Endothelial cell of umbilical vein (primary cell): ENCODE data around the gene MICAL3. TPM values are rescaled to one million over a fixed set of nuclear protein-coding genes. Genes with fewer than 3 reads are reported as not detected.

Experiments used
- BruUV-seq: library from RNA; stranded (reverse); fragments of 400-500 nt; replicated peaks from 2 replicates; lab custom pipeline; 2021; lab: Mats Ljungman, UMichigan
- CTCF ChIA-PET: fragments of 300-600, 350-600 bp; sonication (Branson Sonifier 250); formaldehyde crosslinking; loops from one replicate; lab custom pipeline; 2021; ENCODE audit warnings: antibody characterized with exemption, inconsistent platforms; lab: Charles Lee
- POLR2A ChIA-PET: fragments of 300-600, 350-600 bp; sonication (Branson Sonifier 250); formaldehyde crosslinking; loops from one replicate; lab custom pipeline; 2021; ENCODE audit warnings: antibody characterized with exemption, inconsistent platforms; lab: Charles Lee
- DNase-seq: peaks from one replicate; pipeline ENCODE4 v3.0.0-alpha.2; 2011; ENCODE audit warnings: low read depth, low spot score
- FAIRE-seq: peaks from 2 replicates; lab custom pipeline; 2011; peaks lifted over from hg19 to GRCh38; lab: Jason Lieb, UNC
- H2AFZ ChIP-seq: 2 replicates; pipeline ENCODE4 v1.6.0; 2012; ENCODE audit warnings: low read depth, low read length, control low read depth, inconsistent platforms
- H3K27ac ChIP-seq: 2 replicates; pipeline ENCODE4 v1.5.1; 2011; ENCODE audit warnings: low read depth, mild to moderate bottlenecking, control low read depth, low read length, moderate library complexity; ENCODE audit not compliant: insufficient read depth
- H3K27me3 ChIP-seq, 2 experiments: 2 replicates each; pipeline versions ENCODE4 v1.6.0 to v1.6.1; 2011; ENCODE audit warnings: low read length in 2 of 2, mixed read lengths in 1 of 2; ENCODE audit not compliant: control insufficient read depth in 2 of 2, insufficient read depth in 2 of 2
- H3K36me3 ChIP-seq, 2 experiments: 2 replicates in 1 of 2; 3 replicates in 1 of 2; pipeline ENCODE4 v1.5.1; 2011; ENCODE audit warnings: low read length in 2 of 2, mild to moderate bottlenecking in 1 of 2, moderate library complexity in 1 of 2; ENCODE audit not compliant: control insufficient read depth in 2 of 2, insufficient read depth in 2 of 2; ENCODE audit errors: extremely low read depth in 1 of 2
- H3K4me1 ChIP-seq: 3 replicates; pipeline ENCODE4 v1.5.1; 2011; ENCODE audit warnings: mild to moderate bottlenecking, low read length; ENCODE audit not compliant: control insufficient read depth, insufficient read depth; ENCODE audit errors: extremely low read depth
- H3K4me2 ChIP-seq: 2 replicates; pipeline ENCODE4 v1.6.1; 2011; ENCODE audit warnings: low read length, control low read depth, mixed read lengths; ENCODE audit not compliant: insufficient read depth
- H3K4me3 ChIP-seq, 3 experiments: fragments of 200-600 bp in 1 of 3; sonication (generic), shearing (Covaris generic) in 1 of 3; replicated peaks in 1 of 3; 2 replicates each; pipeline ENCODE4 v1.5.1; 2011 to 2016; ENCODE audit warnings: control low read depth in 3 of 3, low read length in 3 of 3, mild to moderate bottlenecking in 2 of 3, inconsistent platforms in 1 of 3, low read depth in 1 of 3, moderate library complexity in 1 of 3; ENCODE audit not compliant: insufficient read depth in 1 of 3
- H3K79me2 ChIP-seq: 2 replicates; pipeline ENCODE4 v1.6.0; 2012; ENCODE audit warnings: low read length, inconsistent platforms; ENCODE audit not compliant: control insufficient read depth, insufficient read depth
- H3K9ac ChIP-seq: replicated peaks from 2 replicates; pipeline ENCODE3; 2011; ENCODE audit warnings: low read length, control low read depth; ENCODE audit not compliant: insufficient read depth; ENCODE audit errors: extremely low read depth
- H3K9me1 ChIP-seq: replicated peaks from 3 replicates; pipeline ENCODE4 v1.6.0; 2011; ENCODE audit warnings: mild to moderate bottlenecking, low read length; ENCODE audit not compliant: control insufficient read depth, insufficient read depth; ENCODE audit errors: extremely low read depth
- H3K9me3 ChIP-seq: replicated peaks from 2 replicates; pipeline ENCODE4 v1.5.1; 2012; ENCODE audit warnings: low read length, inconsistent platforms; ENCODE audit not compliant: control insufficient read depth, insufficient read depth
- H4K20me1 ChIP-seq: replicated peaks from 2 replicates; pipeline ENCODE3; 2011; ENCODE audit warnings: mild to moderate bottlenecking, low read length; ENCODE audit not compliant: control insufficient read depth, insufficient read depth; ENCODE audit errors: extremely low read depth
- EZH2 ChIP-seq: IDR thresholded peaks from 2 replicates; pipeline ENCODE4 v1.6.1; 2012; ENCODE audit warnings: borderline replicate concordance, low read depth, mild to moderate bottlenecking, moderate library complexity, low read length, inconsistent platforms; ENCODE audit not compliant: severe bottlenecking
- FOS ChIP-seq: IDR thresholded peaks from 2 replicates; pipeline ENCODE4 v1.6.1; 2011; ENCODE audit warnings: mild to moderate bottlenecking, low read length, moderate library complexity, borderline replicate concordance; ENCODE audit not compliant: insufficient read depth
- GATA2 ChIP-seq: IDR thresholded peaks from 2 replicates; pipeline ENCODE4 v1.7.0; 2011; ENCODE audit warnings: low read depth, mild to moderate bottlenecking, moderate library complexity, mixed read lengths, low read length; ENCODE audit not compliant: insufficient read length, insufficient read depth
- JUN ChIP-seq: IDR thresholded peaks from 2 replicates; pipeline ENCODE4 v1.6.1; 2011; ENCODE audit warnings: borderline replicate concordance, low read depth; ENCODE audit not compliant: insufficient read length, insufficient read depth
- MAX ChIP-seq: IDR thresholded peaks from 2 replicates; pipeline ENCODE4 v1.6.1; 2011; ENCODE audit not compliant: insufficient read depth, insufficient read length
- MYC ChIP-seq: IDR thresholded peaks from one replicate; pipeline ENCODE4 v1.6.1; 2011; ENCODE audit warnings: mild to moderate bottlenecking, low read depth, low read length
- POLR2A ChIP-seq: IDR thresholded peaks from 2 replicates; pipeline ENCODE4 v1.6.1; 2012; ENCODE audit warnings: low read depth, mild to moderate bottlenecking, control low read depth, low read length
- POLR2AphosphoS5 ChIP-seq: IDR thresholded peaks from 2 replicates; pipeline ENCODE4 v1.6.1; 2012; ENCODE audit warnings: low read depth, mild to moderate bottlenecking, control low read depth, low read length, moderate library complexity; ENCODE audit not compliant: insufficient read depth
- dilution Hi-C: fragments of 300-500 bp; cut with MboI; formaldehyde crosslinking; loops from one replicate; pipeline ENCODE4 v1.15.0; 2019; ENCODE audit warnings: low sequenced_read_pairs; ENCODE audit not compliant: extremely low pct_ligation_motif_present
- intact Hi-C: fragments of 100-400 bp; cut with micrococcal nuclease; formaldehyde crosslinking; loops from one replicate; pipeline ENCODE4 v1.10.0; 2022
- polyA plus RNA-seq, 4 experiments: library from polyadenylated mRNA; depleted of rRNA in 3 of 4; stranded (reverse) in 3 of 4; unstranded in 1 of 4; fragments of >200 nt; gene quantifications; 2 replicates each; pipeline versions ENCODE4 v1.2.1 to v1.2.3, GENCODE V29; 2011 to 2012; ENCODE audit warnings: missing spikeins in 1 of 4
- total RNA-seq: library from RNA; stranded (reverse); gene quantifications from 2 replicates; pipeline ENCODE4 v1.2.3, GENCODE V29; 2021
- TF ChIP-seq, protein P1 (sequence below), 2 donors: IDR thresholded peaks; 1 replicate in 1 of 2; 2 replicates in 1 of 2; pipeline ENCODE4 v1.5.1; 2011; ENCODE audit warnings: low read length in 2 of 2, mild to moderate bottlenecking in 2 of 2, moderate library complexity in 2 of 2, control low read depth in 1 of 2, inconsistent platforms in 1 of 2, low read depth in 1 of 2; ENCODE audit not compliant: insufficient read depth in 1 of 2; ENCODE audit errors: extremely low read depth in 1 of 2

MICAL3 gene
- total and polyA plus RNA-seq, 2 donors (not counting 3 experiments of a cell fraction or from before 2014, with no cell fraction given): 14.5 to 63.7 TPM

- no peak overlapping the region for H3K27ac ChIP-seq
- FAIRE-seq (no peak), DNase-seq (no peak)
- no peaks in the 10 kb centered on the region for H3K4me1 ChIP-seq
- intact Hi-C loops: no loop called here
- H4K20me1 ChIP-seq: no peaks in the 10 kb centered on the region
- H3K79me2 ChIP-seq: no peaks in the 10 kb centered on the region
- H3K9ac ChIP-seq: no peak overlapping the region
- no peak overlapping the region for H3K4me2 ChIP-seq
- no TSS peak for BruUV-seq
- H3K27me3 ChIP-seq: no peaks in the 10 kb centered on the region
- ChIA-PET CTCF (interaction anchor here (1.1 kb wide), 1 partner anchor 269 kb away, joined by 5 read pairs; no protein-coding TSS in a partner anchor), POLR2A (no interaction called here)
- H3K36me3 ChIP-seq: peaks cover 7 to 26% of the 10 kb centered on the region in 2 experiments
- TF ChIP-seq EZH2 (no peak), GATA2 (no peak), FOS (no peak), MYC (no peak), POLR2A (no peak), JUN (no peak), MAX (no peak), POLR2AphosphoS5 (no peak)
- TF ChIP-seq, protein P1, sequence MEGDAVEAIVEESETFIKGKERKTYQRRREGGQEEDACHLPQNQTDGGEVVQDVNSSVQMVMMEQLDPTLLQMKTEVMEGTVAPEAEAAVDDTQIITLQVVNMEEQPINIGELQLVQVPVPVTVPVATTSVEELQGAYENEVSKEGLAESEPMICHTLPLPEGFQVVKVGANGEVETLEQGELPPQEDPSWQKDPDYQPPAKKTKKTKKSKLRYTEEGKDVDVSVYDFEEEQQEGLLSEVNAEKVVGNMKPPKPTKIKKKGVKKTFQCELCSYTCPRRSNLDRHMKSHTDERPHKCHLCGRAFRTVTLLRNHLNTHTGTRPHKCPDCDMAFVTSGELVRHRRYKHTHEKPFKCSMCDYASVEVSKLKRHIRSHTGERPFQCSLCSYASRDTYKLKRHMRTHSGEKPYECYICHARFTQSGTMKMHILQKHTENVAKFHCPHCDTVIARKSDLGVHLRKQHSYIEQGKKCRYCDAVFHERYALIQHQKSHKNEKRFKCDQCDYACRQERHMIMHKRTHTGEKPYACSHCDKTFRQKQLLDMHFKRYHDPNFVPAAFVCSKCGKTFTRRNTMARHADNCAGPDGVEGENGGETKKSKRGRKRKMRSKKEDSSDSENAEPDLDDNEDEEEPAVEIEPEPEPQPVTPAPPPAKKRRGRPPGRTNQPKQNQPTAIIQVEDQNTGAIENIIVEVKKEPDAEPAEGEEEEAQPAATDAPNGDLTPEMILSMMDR (IDR thresholded peaks at IDR 0.05; ENCODE audit: extremely low read depth in 1 of 2, insufficient read depth in 1 of 2, low read depth in 1 of 2, low read length in 2 of 2): no peak
- H3K9me3 ChIP-seq: no peaks in the 10 kb centered on the region
- H3K4me3 ChIP-seq: no peak overlapping the region
- H2AFZ ChIP-seq: no peak overlapping the region
- dilution Hi-C loops: no loop called here
- H3K9me1 ChIP-seq: no peaks in the 10 kb centered on the region
Observed at GRCh38 chr22:17807086-17807485, 217.3 kb downstream of the MICAL3 start.
